ENCODE data around the gene ZBTB25. TPM values are rescaled to one million over a fixed set of nuclear protein-coding genes. Genes with fewer than 3 reads are reported as not detected.

ZBTB25 gene
- total and polyA plus RNA-seq, 5 experiments from 2014 or later, result 20.6 to 69.7 (median 38.2) TPM

- Mint-ChIP-seq H3K4me1 (peaks cover 8 to 26% (median 11%) of the 10 kb centered on the region in 4 donors), H3K27ac (peak overlapping the region in 1 of 10 donors; percentile 83), H3K27me3 (no peaks in the 10 kb centered on the region), H3K4me3 (no peak overlapping the region), H3K36me3 (peaks cover 0 to 21% (median 0%) of the 10 kb centered on the region in 3 donors), H3K9me3 (no peaks in the 10 kb centered on the region)
- ATAC-seq, result no peak
- no peak for DNase-seq
- POLR2A ChIA-PET, result no interaction called here
Measured at GRCh38 chr14:64474041-64474440, 29.6 kb downstream of the ZBTB25 start.

GRCh38 chr14:64468451-64468850 is 35.2 kb downstream of the ZBTB25 start:
- Mint-ChIP-seq H3K27me3 (no peaks in the 10 kb centered on the region), H3K9me3 (no peaks in the 10 kb centered on the region), H3K36me3 (peaks cover 0 to 4% (median 0%) of the 10 kb centered on the region in 3 donors), H3K4me1 (peaks cover 19 to 49% (median 39%) of the 10 kb centered on the region in 4 donors), H3K4me3 (no peak overlapping the region), H3K27ac (peak overlapping the region in 2 of 10 donors; percentile 10 to 23)
- no peak for ATAC-seq
- DNase-seq, result no peak
- POLR2A ChIA-PET, result interaction anchor here (0.6 kb wide), 1 partner anchor 758 kb away, joined by 3 read pairs; no protein-coding TSS in a partner anchor

GRCh38 chr14:64467566-64467965 is 36.1 kb downstream of the ZBTB25 start:
- POLR2A ChIA-PET, result interaction anchor here (1.0 kb wide), 2 partner anchors 10 to 44 kb away, joined by 3 read pairs; no protein-coding TSS in a partner anchor
- DNase-seq (no peak), ATAC-seq (no peak)
- Mint-ChIP-seq H3K27me3 (no peaks in the 10 kb centered on the region), H3K36me3 (peaks cover 0 to 6% (median 0%) of the 10 kb centered on the region in 3 donors), H3K4me1 (peaks cover 19 to 49% (median 39%) of the 10 kb centered on the region in 4 donors), H3K9me3 (no peaks in the 10 kb centered on the region), H3K27ac (peak overlapping the region in 1 of 10 donors; percentile 23), H3K4me3 (no peak overlapping the region)

GRCh38 chr14:64467101-64467500 is 36.5 kb downstream of the ZBTB25 start:
- no peaks in the 10 kb centered on the region for H3K9me3 Mint-ChIP-seq
- DNase-seq, result no peak
- peaks cover 0 to 8% (median 0%) of the 10 kb centered on the region in 3 donors for H3K36me3 Mint-ChIP-seq
- H3K4me3 Mint-ChIP-seq, result peak overlapping the region in 1 of 10 donors; percentile 12
- POLR2A ChIA-PET, result interaction anchor here (1.0 kb wide), 2 partner anchors 11 to 44 kb away, joined by 3 read pairs; no protein-coding TSS in a partner anchor
- no peak for ATAC-seq
- no peak overlapping the region for H3K27ac Mint-ChIP-seq
- no peaks in the 10 kb centered on the region for H3K27me3 Mint-ChIP-seq
- H3K4me1 Mint-ChIP-seq, result peaks cover 19 to 49% (median 39%) of the 10 kb centered on the region in 4 donors

- peak; percentile 7 to 29 for ATAC-seq
- POLR2A ChIA-PET, result interaction anchor here (1.1 kb wide), 2 partner anchors 37 to 39 kb away, joined by 6 to 7 read pairs; partner anchors contain the start of gene ZBTB1
- peaks cover 0 to 8% (median 0%) of the 10 kb centered on the region in 3 donors for H3K36me3 Mint-ChIP-seq
- no peaks in the 10 kb centered on the region for H3K27me3 Mint-ChIP-seq
- DNase-seq, result peak in 2 of 10 donors; percentile 4 to 13
- H3K9me3 Mint-ChIP-seq, result no peaks in the 10 kb centered on the region
- H3K4me1 Mint-ChIP-seq, result peaks cover 16 to 43% (median 40%) of the 10 kb centered on the region in 4 donors
- H3K4me3 Mint-ChIP-seq, result peak overlapping the region; percentile 73 to 92 (median 86)
- peak overlapping the region; percentile 15 to 85 (median 74) for H3K27ac Mint-ChIP-seq
Measured at GRCh38 chr14:64465831-64466554, 37.6 kb downstream of the ZBTB25 start.

GRCh38 chr14:64465191-64465822 is 38.3 kb downstream of the ZBTB25 start, which contains the start of gene AKAP5:
AKAP5 (plus strand) TSS chr14:64465499; CDS start chr14:64468395, 2,896 bp downstream.
- H3K9me3 Mint-ChIP-seq, result no peaks in the 10 kb centered on the region
- POLR2A ChIA-PET, result interaction anchor here (1.1 to 2.9 kb wide), 4 partner anchors 20 to 40 kb away, joined by 4 to 15 read pairs (median 6); partner anchors contain the start of genes ZBTB1 and ZBTB25
- peaks cover 17 to 43% (median 41%) of the 10 kb centered on the region in 4 donors for H3K4me1 Mint-ChIP-seq
- no peaks in the 10 kb centered on the region for H3K27me3 Mint-ChIP-seq
- peaks cover 0 to 10% (median 0%) of the 10 kb centered on the region in 3 donors for H3K36me3 Mint-ChIP-seq
- H3K4me3 Mint-ChIP-seq, result peak within 1 kb of the TSS; percentile 75 to 92 (median 88)
- peak; percentile 89 to 95 for ATAC-seq
- peak within 1 kb of the TSS; percentile 48 to 89 (median 74) for H3K27ac Mint-ChIP-seq
- DNase-seq, result peak; percentile 27 to 72 (median 58)

- Mint-ChIP-seq H3K36me3 (peaks cover 0 to 13% (median 0%) of the 10 kb centered on the region in 3 donors), H3K9me3 (no peaks in the 10 kb centered on the region), H3K4me1 (peaks cover 19 to 48% (median 45%) of the 10 kb centered on the region in 4 donors), H3K4me3 (peak overlapping the region; percentile 68 to 91 (median 86)), H3K27me3 (no peaks in the 10 kb centered on the region), H3K27ac (peak overlapping the region in 9 of 10 donors; percentile 45 to 89 (median 74))
- peak in 1 of 10 donors; percentile 4 for DNase-seq
- POLR2A ChIA-PET, result interaction anchor here (1.4 to 2.9 kb wide), 2 partner anchors 21 to 40 kb away, joined by 4 to 15 read pairs; partner anchors contain the start of genes ZBTB1 and ZBTB25
- no peak for ATAC-seq
Measured at GRCh38 chr14:64464651-64465050, 39.0 kb downstream of the ZBTB25 start.

GRCh38 chr14:64463873-64464272 is 39.8 kb downstream of the ZBTB25 start:
- POLR2A ChIA-PET, result interaction anchor here (1.4 to 2.9 kb wide), 2 partner anchors 22 to 40 kb away, joined by 4 to 15 read pairs; partner anchors contain the start of genes ZBTB1 and ZBTB25
- peaks cover 19 to 55% (median 45%) of the 10 kb centered on the region in 4 donors for H3K4me1 Mint-ChIP-seq
- H3K9me3 Mint-ChIP-seq, result no peaks in the 10 kb centered on the region
- peak overlapping the region in 3 of 10 donors; percentile 14 to 90 (median 82) for H3K4me3 Mint-ChIP-seq
- H3K27me3 Mint-ChIP-seq, result no peaks in the 10 kb centered on the region
- H3K36me3 Mint-ChIP-seq, result peaks cover 0 to 19% (median 0%) of the 10 kb centered on the region in 3 donors
- DNase-seq, result no peak
- ATAC-seq, result no peak
- peak overlapping the region in 1 of 10 donors; percentile 45 for H3K27ac Mint-ChIP-seq

GRCh38 chr14:64463195-64463594 is 40.4 kb downstream of the ZBTB25 start:
- H3K4me3 Mint-ChIP-seq, result peak overlapping the region in 3 of 10 donors; percentile 7 to 40 (median 31)
- no peaks in the 10 kb centered on the region for H3K9me3 Mint-ChIP-seq
- no peak for DNase-seq
- no peaks in the 10 kb centered on the region for H3K27me3 Mint-ChIP-seq
- POLR2A ChIA-PET, result interaction anchor here (0.5 to 2.9 kb wide), 4 partner anchors 16 to 752 kb away, joined by 3 to 15 read pairs (median 6); partner anchors contain the start of genes ZBTB1 and ZBTB25
- peak overlapping the region in 5 of 10 donors; percentile 9 to 52 (median 46) for H3K27ac Mint-ChIP-seq
- peaks cover 16 to 52% (median 39%) of the 10 kb centered on the region in 4 donors for H3K4me1 Mint-ChIP-seq
- ATAC-seq, result no peak
- H3K36me3 Mint-ChIP-seq, result peaks cover 0 to 21% (median 2%) of the 10 kb centered on the region in 3 donors

- Mint-ChIP-seq H3K27me3 (no peaks in the 10 kb centered on the region), H3K9me3 (no peaks in the 10 kb centered on the region), H3K36me3 (peaks cover 0 to 23% (median 3%) of the 10 kb centered on the region in 3 donors), H3K4me1 (peaks cover 12 to 39% (median 29%) of the 10 kb centered on the region in 4 donors), H3K4me3 (no peak overlapping the region), H3K27ac (peak overlapping the region in 4 of 10 donors; percentile 56 to 75 (median 68))
- no peak for ATAC-seq
- POLR2A ChIA-PET, result interaction anchor here (0.6 kb wide), 1 partner anchor 117 kb away, joined by 4 read pairs; no protein-coding TSS in a partner anchor
- no peak for DNase-seq
Measured at GRCh38 chr14:64461221-64461620, 42.4 kb downstream of the ZBTB25 start.

- no peak overlapping the region for H3K4me3 Mint-ChIP-seq
- H3K27ac Mint-ChIP-seq, result peak overlapping the region in 4 of 10 donors; percentile 13 to 44 (median 36)
- H3K36me3 Mint-ChIP-seq, result peaks cover 0 to 36% (median 3%) of the 10 kb centered on the region in 3 donors
- POLR2A ChIA-PET, result interaction anchor here (1.1 kb wide), 1 partner anchor 44 kb away, joined by 3 read pairs; the partner anchor contains the start of gene ZBTB25
- no peaks in the 10 kb centered on the region for H3K27me3 Mint-ChIP-seq
- peaks cover 9 to 30% (median 18%) of the 10 kb centered on the region in 4 donors for H3K4me1 Mint-ChIP-seq
- DNase-seq (no peak), ATAC-seq (no peak)
- no peaks in the 10 kb centered on the region for H3K9me3 Mint-ChIP-seq
Measured at GRCh38 chr14:64459405-64460136, 44.1 kb downstream of the ZBTB25 start.

All from naive thymus-derived CD8-positive, alpha-beta T cell (primary cell).